ENCODE data around the gene RAB3IL1.

Gene RAB3IL1

GRCh38 chr11:61895046-61895717 lies 22.2 kb downstream of the RAB3IL1 start:
- DNase-seq (ENCODE audit: low spot score), result no peak
- in situ Hi-C loops (cut with MboI; ENCODE audit: low sequenced_read_pairs, unreplicated experiment), result loop anchor here (10.0 kb wide), 1 partner anchor 210 kb away; no protein-coding TSS in a partner anchor
- TF ChIP-seq, protein P1, sequence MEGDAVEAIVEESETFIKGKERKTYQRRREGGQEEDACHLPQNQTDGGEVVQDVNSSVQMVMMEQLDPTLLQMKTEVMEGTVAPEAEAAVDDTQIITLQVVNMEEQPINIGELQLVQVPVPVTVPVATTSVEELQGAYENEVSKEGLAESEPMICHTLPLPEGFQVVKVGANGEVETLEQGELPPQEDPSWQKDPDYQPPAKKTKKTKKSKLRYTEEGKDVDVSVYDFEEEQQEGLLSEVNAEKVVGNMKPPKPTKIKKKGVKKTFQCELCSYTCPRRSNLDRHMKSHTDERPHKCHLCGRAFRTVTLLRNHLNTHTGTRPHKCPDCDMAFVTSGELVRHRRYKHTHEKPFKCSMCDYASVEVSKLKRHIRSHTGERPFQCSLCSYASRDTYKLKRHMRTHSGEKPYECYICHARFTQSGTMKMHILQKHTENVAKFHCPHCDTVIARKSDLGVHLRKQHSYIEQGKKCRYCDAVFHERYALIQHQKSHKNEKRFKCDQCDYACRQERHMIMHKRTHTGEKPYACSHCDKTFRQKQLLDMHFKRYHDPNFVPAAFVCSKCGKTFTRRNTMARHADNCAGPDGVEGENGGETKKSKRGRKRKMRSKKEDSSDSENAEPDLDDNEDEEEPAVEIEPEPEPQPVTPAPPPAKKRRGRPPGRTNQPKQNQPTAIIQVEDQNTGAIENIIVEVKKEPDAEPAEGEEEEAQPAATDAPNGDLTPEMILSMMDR (IDR thresholded peaks at IDR 0.05; ENCODE audit: borderline replicate concordance, control extremely low read depth, extremely low read depth, insufficient read depth, missing control alignments), result no peak

- in situ Hi-C loops (cut with MboI; ENCODE audit: low sequenced_read_pairs, unreplicated experiment), result loop anchor here (10.0 kb wide), 1 partner anchor 211 kb away; no protein-coding TSS in a partner anchor
- TF ChIP-seq, protein P1 (IDR thresholded peaks at IDR 0.05; ENCODE audit: borderline replicate concordance, control extremely low read depth, extremely low read depth, insufficient read depth, missing control alignments), result no peak
- no peak for DNase-seq (ENCODE audit: low spot score)
Measured at GRCh38 chr11:61893981-61894380, 23.4 kb downstream of the RAB3IL1 start.

DNA sequence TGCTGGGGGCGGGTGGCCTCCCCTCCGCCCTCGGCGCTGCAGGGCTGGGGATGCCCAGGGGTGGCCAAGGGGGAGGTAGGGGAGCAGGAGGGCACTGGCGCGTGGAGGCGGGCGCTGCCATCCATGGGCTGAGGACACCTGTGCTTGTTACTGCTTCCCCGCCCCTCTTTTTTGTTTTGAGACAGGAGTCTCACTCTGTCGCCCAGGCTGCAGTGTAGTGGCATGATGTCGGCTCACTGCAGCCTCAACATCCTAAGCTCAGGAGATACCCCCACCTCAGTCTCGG lies 25.3 kb downstream of the RAB3IL1 start:
- in situ Hi-C loops (cut with MboI; ENCODE audit: low sequenced_read_pairs, unreplicated experiment), result loop anchor here (10.0 kb wide), 1 partner anchor 213 kb away; no protein-coding TSS in a partner anchor
- DNase-seq (ENCODE audit: low spot score), result no peak
- TF ChIP-seq, protein P1 (IDR thresholded peaks at IDR 0.05; ENCODE audit: borderline replicate concordance, control extremely low read depth, extremely low read depth, insufficient read depth, missing control alignments), result no peak

GRCh38 chr11:61891331-61892084 lies 25.9 kb downstream of the RAB3IL1 start, which contains the start of gene FADS3:
Gene FADS3, minus strand, starts transcription at chr11:61891545. Its CDS starts 164 bp downstream, at chr11:61891381.
- in situ Hi-C loops (cut with MboI; ENCODE audit: low sequenced_read_pairs, unreplicated experiment), result loop anchor here (10.0 kb wide), 1 partner anchor 213 kb away; no protein-coding TSS in a partner anchor
- TF ChIP-seq, protein P1 (IDR thresholded peaks at IDR 0.05; ENCODE audit: borderline replicate concordance, control extremely low read depth, extremely low read depth, insufficient read depth, missing control alignments), result no peak
- DNase-seq (ENCODE audit: low spot score), result peak; percentile 86

DNA sequence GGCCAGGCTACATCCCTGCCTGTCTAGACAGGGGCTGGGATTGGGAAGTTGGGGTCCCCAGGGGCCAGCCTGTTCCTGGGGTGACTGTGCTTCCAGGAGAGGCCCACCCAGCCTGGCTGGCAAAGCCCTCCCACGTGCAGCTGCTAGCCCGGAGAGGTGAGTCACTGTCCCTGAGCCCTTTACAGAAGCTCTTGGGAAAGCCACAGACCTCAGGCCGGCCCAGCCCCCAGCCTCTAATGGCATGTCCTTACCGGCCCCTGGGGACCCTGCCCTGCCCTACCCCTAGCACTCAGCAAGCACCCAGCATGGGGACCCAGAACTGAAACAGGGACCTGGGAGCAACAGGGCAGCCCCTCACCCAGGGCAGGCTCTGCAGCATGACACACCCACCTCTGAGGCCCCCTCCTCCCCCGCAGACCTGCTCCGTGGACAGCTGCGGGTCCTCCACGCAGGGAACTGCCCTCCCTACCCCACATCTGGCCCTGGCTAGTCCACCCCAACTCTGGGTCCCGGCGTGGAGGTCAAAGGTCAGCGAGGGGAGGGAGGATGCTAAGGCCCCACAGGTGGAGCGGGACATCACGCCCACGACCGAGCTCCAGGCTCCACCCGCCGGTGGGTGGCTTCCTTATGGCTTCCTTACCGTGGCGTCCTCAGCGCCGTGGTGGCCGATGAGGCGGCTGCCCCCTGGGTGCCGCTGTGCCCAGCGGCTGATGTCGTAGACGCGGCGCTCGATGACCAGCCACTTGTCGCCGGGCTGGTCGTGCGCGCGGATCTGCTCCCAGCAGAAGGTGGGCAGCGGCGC lies 26.6 kb downstream of the RAB3IL1 start:
- in situ Hi-C loops (cut with MboI; ENCODE audit: low sequenced_read_pairs, unreplicated experiment), result loop anchor here (10.0 kb wide), 1 partner anchor 214 kb away; no protein-coding TSS in a partner anchor
- TF ChIP-seq, protein P1 (IDR thresholded peaks at IDR 0.05; ENCODE audit: borderline replicate concordance, control extremely low read depth, extremely low read depth, insufficient read depth, missing control alignments), result no peak
- DNase-seq (ENCODE audit: low spot score), result peak; percentile 67

DNA sequence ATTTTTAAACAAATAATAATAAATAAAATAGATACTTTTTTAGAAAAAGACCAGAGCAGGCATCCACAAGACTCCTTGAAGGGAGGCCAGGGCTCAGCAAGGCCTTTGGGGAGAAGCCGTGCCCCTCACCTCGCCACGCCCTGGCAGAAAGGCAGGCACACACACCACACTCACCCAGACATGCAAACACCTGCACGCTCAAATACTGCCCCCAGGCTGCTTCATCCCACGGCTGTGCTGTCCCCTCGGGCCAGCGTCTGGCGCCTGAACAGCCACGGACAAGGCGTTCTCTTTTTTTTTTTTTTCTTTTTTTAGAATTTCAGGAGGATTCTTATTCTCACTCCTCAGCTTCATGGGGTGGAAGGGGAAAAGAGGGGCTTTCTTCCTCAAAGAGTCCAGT lies 27.5 kb downstream of the RAB3IL1 start:
- TF ChIP-seq, protein P1 (IDR thresholded peaks at IDR 0.05; ENCODE audit: borderline replicate concordance, control extremely low read depth, extremely low read depth, insufficient read depth, missing control alignments), result no peak
- in situ Hi-C loops (cut with MboI; ENCODE audit: low sequenced_read_pairs, unreplicated experiment), result loop anchor here (10.0 kb wide), 1 partner anchor 215 kb away; no protein-coding TSS in a partner anchor

More for the DNA sequence above, 27.5 kb downstream of the RAB3IL1 start:
- DNase-seq (ENCODE audit: low spot score), result no peak
